Measurements from ENCODE around the gene ZMIZ2. TPM values are rescaled to one million over a fixed set of nuclear protein-coding genes. Genes with fewer than 3 reads are reported as not detected.
A peak's percentile ranks its signal among the peaks of the same experiment; 100 is the strongest.

The ZMIZ2 gene
- total and polyA plus RNA-seq, 8 donors = 54.0 to 96.1 (median 65.8) TPM

DNA sequence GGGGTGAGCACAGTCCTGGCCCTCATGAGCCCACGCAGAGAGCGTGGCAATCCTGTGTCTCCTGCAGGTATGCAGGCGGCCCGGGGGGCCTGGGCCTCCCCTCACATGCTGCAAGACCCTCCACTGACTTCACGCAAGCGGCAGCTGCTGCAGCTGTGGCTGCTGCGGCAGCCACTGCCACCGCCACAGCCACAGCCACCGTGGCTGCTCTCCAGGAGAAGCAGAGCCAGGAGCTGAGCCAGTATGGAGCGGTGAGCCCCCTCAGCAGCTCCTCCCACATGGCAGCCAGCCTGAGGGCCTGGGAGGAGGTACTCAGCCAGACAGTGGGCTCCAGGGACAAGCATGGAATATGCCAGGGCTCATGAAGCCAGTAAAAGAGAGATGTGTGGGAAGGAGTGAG, 8.7 kb downstream of the ZMIZ2 start:
- H3K4me1 ChIP-seq = peaks cover 15 to 38% of the 10 kb centered on the region in 2 donors
- intact Hi-C loops (cut with DNase I) = no loop called here
- H3K27ac ChIP-seq = no peak overlapping the region
- TF ChIP-seq, protein P1, sequence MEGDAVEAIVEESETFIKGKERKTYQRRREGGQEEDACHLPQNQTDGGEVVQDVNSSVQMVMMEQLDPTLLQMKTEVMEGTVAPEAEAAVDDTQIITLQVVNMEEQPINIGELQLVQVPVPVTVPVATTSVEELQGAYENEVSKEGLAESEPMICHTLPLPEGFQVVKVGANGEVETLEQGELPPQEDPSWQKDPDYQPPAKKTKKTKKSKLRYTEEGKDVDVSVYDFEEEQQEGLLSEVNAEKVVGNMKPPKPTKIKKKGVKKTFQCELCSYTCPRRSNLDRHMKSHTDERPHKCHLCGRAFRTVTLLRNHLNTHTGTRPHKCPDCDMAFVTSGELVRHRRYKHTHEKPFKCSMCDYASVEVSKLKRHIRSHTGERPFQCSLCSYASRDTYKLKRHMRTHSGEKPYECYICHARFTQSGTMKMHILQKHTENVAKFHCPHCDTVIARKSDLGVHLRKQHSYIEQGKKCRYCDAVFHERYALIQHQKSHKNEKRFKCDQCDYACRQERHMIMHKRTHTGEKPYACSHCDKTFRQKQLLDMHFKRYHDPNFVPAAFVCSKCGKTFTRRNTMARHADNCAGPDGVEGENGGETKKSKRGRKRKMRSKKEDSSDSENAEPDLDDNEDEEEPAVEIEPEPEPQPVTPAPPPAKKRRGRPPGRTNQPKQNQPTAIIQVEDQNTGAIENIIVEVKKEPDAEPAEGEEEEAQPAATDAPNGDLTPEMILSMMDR (IDR thresholded peaks at IDR 0.05) = no peak
- DNase-seq (peak in 2 of 4 donors; percentile 77 to 91), ATAC-seq (no peak)
- peaks cover 0 to 63% of the 10 kb centered on the region in 2 donors for H3K36me3 ChIP-seq
- H3K4me3 ChIP-seq = no peak overlapping the region
- no peaks in the 10 kb centered on the region for H3K27me3 ChIP-seq
- H3K9me3 ChIP-seq = no peaks in the 10 kb centered on the region

DNA sequence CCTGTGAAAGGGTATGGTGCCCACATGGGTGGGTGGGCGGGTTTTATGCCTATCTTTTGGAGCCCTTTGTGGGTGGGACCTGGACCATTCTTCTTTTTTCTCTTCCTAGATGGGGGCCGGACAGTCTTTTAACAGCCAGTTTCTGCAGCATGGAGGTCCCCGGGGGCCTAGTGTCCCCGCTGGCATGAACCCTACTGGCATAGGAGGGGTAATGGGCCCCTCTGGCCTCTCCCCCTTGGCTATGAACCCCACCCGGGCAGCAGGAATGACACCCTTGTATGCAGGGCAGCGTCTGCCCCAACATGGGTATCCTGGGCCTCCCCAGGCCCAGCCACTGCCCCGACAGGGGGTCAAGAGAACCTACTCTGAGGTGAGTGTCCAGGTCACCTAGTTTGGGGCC, 9.1 kb downstream of the ZMIZ2 start:
- no peak for ATAC-seq
- intact Hi-C loops (cut with DNase I) = no loop called here
- DNase-seq = no peak
- peaks cover 0 to 67% of the 10 kb centered on the region in 2 donors for H3K36me3 ChIP-seq
- H3K9me3 ChIP-seq = no peaks in the 10 kb centered on the region
- H3K27ac ChIP-seq = no peak overlapping the region
- H3K27me3 ChIP-seq = no peaks in the 10 kb centered on the region
- H3K4me3 ChIP-seq = no peak overlapping the region
- peaks cover 15 to 35% of the 10 kb centered on the region in 2 donors for H3K4me1 ChIP-seq
- TF ChIP-seq, protein P1 (IDR thresholded peaks at IDR 0.05) = no peak

DNA sequence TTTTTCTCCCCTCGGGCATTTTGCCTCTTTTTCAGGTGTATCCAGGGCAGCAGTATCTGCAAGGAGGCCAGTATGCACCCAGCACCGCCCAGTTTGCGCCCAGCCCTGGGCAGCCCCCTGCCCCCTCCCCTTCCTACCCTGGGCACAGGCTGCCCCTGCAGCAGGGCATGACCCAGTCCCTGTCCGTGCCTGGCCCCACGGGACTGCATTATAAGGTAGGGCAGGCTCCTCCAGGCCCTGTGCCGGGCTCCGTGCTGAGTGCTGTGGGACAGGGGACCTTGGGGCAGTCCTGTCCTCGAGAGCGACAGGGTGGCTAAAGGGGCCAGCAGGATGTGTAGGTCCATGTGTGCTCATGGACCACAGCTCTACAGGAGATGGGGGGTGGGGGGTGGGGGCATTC, 10.6 kb downstream of the ZMIZ2 start:
- intact Hi-C loops (cut with DNase I) = no loop called here
- no peak overlapping the region for H3K27ac ChIP-seq
- TF ChIP-seq, protein P1 (IDR thresholded peaks at IDR 0.05) = no peak
- peaks cover 15 to 32% of the 10 kb centered on the region in 2 donors for H3K4me1 ChIP-seq
- ATAC-seq = no peak
- DNase-seq = no peak
- H3K36me3 ChIP-seq = peaks cover 0 to 82% of the 10 kb centered on the region in 2 donors
- H3K9me3 ChIP-seq = no peaks in the 10 kb centered on the region
- no peaks in the 10 kb centered on the region for H3K27me3 ChIP-seq
- H3K4me3 ChIP-seq = no peak overlapping the region

DNA sequence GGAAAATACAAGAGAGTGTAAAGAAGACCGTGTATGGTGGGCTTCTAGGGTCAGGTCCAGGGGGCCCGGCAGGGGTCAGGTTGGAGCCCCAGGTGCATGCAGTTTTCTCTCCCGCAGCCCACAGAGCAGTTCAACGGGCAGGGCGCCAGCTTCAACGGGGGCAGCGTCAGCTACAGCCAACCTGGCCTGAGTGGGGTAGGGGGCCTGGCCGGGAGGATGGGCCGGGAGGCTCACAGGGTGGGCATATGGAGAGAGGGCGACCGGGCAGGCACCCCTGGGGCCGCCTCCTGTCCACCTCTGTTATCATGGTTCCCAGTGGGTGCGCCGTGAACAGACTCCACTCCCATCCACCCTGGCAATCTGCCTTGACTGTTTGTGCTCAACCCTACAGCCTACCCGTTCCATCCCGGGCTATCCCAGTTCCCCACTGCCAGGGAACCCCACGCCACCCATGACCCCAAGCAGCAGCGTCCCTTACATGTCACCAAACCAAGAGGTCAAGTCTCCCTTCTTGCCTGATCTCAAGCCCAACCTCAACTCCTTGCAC, 11.5 kb downstream of the ZMIZ2 start:
- no peak for ATAC-seq
- H3K4me1 ChIP-seq = peaks cover 15 to 23% of the 10 kb centered on the region in 2 donors
- DNase-seq = no peak
- no peaks in the 10 kb centered on the region for H3K9me3 ChIP-seq
- peaks cover 0 to 91% of the 10 kb centered on the region in 2 donors for H3K36me3 ChIP-seq
- intact Hi-C loops (cut with DNase I) = no loop called here
- TF ChIP-seq, protein P1 (IDR thresholded peaks at IDR 0.05) = no peak
- H3K27ac ChIP-seq = no peak overlapping the region
- H3K4me3 ChIP-seq = no peak overlapping the region
- no peaks in the 10 kb centered on the region for H3K27me3 ChIP-seq

DNA sequence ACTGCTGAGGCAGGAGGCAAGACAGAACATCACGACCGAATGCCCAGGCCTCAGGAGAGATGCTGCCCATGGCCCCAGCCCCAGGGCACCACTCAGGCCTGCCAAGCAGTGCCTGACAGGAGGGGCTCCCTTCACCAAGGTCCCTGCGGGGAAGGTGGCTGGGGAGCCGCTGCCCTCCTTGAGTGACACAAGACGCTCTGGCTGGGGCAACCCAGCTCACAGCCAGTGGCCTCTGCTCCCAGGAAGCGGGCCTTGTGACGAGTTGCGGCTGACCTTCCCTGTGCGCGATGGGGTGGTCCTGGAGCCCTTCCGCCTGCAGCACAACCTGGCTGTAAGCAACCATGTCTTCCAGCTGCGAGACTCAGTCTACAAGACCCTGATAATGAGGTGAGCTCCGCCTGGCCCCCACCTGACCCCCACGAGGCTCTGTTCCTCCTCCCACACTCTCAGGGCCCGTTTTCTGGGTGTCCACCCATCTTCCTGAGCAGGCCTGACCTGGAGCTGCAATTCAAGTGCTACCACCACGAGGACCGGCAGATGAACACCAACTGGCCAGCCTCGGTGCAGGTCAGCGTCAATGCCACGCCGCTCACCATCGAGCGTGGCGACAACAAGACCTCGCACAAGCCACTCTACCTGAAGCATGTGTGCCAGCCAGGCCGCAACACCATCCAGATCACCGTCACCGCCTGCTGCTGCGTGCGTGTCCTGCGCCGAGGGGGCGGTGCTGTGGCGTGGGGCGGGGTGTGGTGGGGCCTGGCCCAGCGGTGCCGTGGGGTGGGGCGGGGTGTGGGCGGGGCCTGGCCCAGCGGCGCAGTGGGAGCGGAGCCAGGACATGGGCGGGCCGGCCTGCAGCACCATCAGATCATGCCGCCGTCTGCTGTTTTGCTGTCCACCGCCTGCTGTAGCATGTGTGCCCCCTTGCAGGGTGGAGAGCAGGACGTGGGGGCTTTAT, 12.8 kb downstream of the ZMIZ2 start:
- Histone ChIP-seq H3K27ac (no peak overlapping the region), H3K4me1 (peaks cover 1 to 9% of the 10 kb centered on the region in 2 donors), H3K9me3 (no peaks in the 10 kb centered on the region), H3K36me3 (peaks cover 0 to 100% of the 10 kb centered on the region in 2 donors), H3K27me3 (no peaks in the 10 kb centered on the region), H3K4me3 (no peak overlapping the region)
- TF ChIP-seq, protein P1 (IDR thresholded peaks at IDR 0.05) = no peak
- DNase-seq = no peak
- intact Hi-C loops (cut with DNase I) = no loop called here
- ATAC-seq = peak; percentile 68

Measured in left lung (tissue), 10 donors.